HepG2 (cell line): ENCODE data around the gene CALHM5. TPM values are rescaled to one million over a fixed set of nuclear protein-coding genes. Genes with fewer than 3 reads are reported as not detected.

ENCODE experiments used
- HOXA7 ChIP-seq: sonication (generic); formaldehyde crosslinking; IDR thresholded peaks from 2 replicates; pipeline ENCODE4 v1.8.1; 2022; ENCODE audit warnings: mild to moderate bottlenecking, missing genetic modification reagents, moderate library complexity
- ISL2 ChIP-seq: sonication (generic); formaldehyde crosslinking; IDR thresholded peaks from 2 replicates; pipeline ENCODE4 v1.5.0; 2020; ENCODE audit warnings: missing genetic modification reagents
- KLF15 ChIP-seq: sonication (generic); formaldehyde crosslinking; IDR thresholded peaks from 2 replicates; pipeline ENCODE4 v1.8.1; 2023; ENCODE audit warnings: borderline replicate concordance, mild to moderate bottlenecking, inconsistent platforms, missing genetic modification reagents, mixed read lengths
- NFATC3 ChIP-seq: sonication (generic); formaldehyde crosslinking; IDR thresholded peaks from 2 replicates; pipeline ENCODE4 v1.5.1; 2020; ENCODE audit warnings: mild to moderate bottlenecking, missing genetic modification reagents
- PHF8 ChIP-seq: sonication (generic); formaldehyde crosslinking; IDR thresholded peaks from 2 replicates; pipeline ENCODE4 v1.5.0; 2020; ENCODE audit warnings: missing genetic modification reagents
- ZBTB7A ChIP-seq: sonication (generic); formaldehyde crosslinking; IDR thresholded peaks from 2 replicates; pipeline ENCODE4 v1.8.0; 2022; ENCODE audit warnings: mild to moderate bottlenecking, missing genetic modification reagents
- ZC3H4 ChIP-seq: sonication (generic); formaldehyde crosslinking; IDR thresholded peaks from 2 replicates; pipeline ENCODE4 v1.4.0; 2020; ENCODE audit warnings: missing genetic modification reagents, borderline replicate concordance
- ZNF317 ChIP-seq: sonication (generic); formaldehyde crosslinking; IDR thresholded peaks from 2 replicates; pipeline ENCODE4 v1.5.0; 2020; ENCODE audit warnings: mild to moderate bottlenecking, missing genetic modification reagents
- ZNF432 ChIP-seq: sonication (generic); formaldehyde crosslinking; IDR thresholded peaks from 2 replicates; pipeline ENCODE4 v1.5.0; 2020; ENCODE audit warnings: missing genetic modification reagents, mild to moderate bottlenecking, borderline replicate concordance
- ZNF879 ChIP-seq: sonication (generic); formaldehyde crosslinking; IDR thresholded peaks from 2 replicates; pipeline ENCODE4 v1.8.1; 2023; ENCODE audit warnings: missing genetic modification reagents
- polyA plus RNA-seq, 8 experiments: library from polyadenylated mRNA; depleted of rRNA in 3 of 8; stranded (reverse) in 7 of 8; unstranded in 1 of 8; fragments of >200 nt; fragmentation: Illumina TruSeq in 4 of 8; extraction: Trizol in 4 of 8; gene quantifications; 2 replicates each; pipeline versions ENCODE4 v1.2.1 to v1.2.3, GENCODE V29; 2011 to 2016; ENCODE audit warnings: low read depth in 4 of 8, missing spikeins in 1 of 8, mixed read lengths in 1 of 8; ENCODE audit not compliant: insufficient read depth in 1 of 8
- total RNA-seq, 5 experiments: library from RNA; depleted of rRNA; stranded (reverse); fragments of >200 nt; fragmentation: Illumina TruSeq; extraction: Trizol; gene quantifications; 2 replicates each; pipeline ENCODE4 v1.2.3, GENCODE V29; 2016; ENCODE audit warnings: low read depth in 1 of 5
- TF ChIP-seq, protein P1 (sequence below): sonication (generic); formaldehyde crosslinking; IDR thresholded peaks from 2 replicates; pipeline ENCODE4 v1.4.0; 2020; ENCODE audit warnings: missing genetic modification reagents
- TF ChIP-seq, protein P2 (sequence below): sonication (generic); formaldehyde crosslinking; IDR thresholded peaks from 2 replicates; pipeline ENCODE4 v1.8.0; 2022; ENCODE audit warnings: low read depth, missing genetic modification reagents
- TF ChIP-seq, protein P3 (sequence below): sonication (generic); formaldehyde crosslinking; IDR thresholded peaks from 2 replicates; pipeline ENCODE4 v1.8.0; 2022; ENCODE audit warnings: mild to moderate bottlenecking, missing genetic modification reagents, moderate library complexity
- TF ChIP-seq, protein P4 (sequence below): sonication (generic); formaldehyde crosslinking; IDR thresholded peaks from 2 replicates; pipeline ENCODE4 v1.5.0; 2020; ENCODE audit warnings: missing genetic modification reagents
- TF ChIP-seq, protein P5 (sequence below): sonication (generic); formaldehyde crosslinking; IDR thresholded peaks from 2 replicates; pipeline ENCODE4 v1.4.0; 2020; ENCODE audit warnings: mild to moderate bottlenecking, low read depth, missing genetic modification reagents
- TF ChIP-seq, protein P6 (sequence below): sonication (generic); formaldehyde crosslinking; conservative IDR thresholded peaks from 2 replicates; pipeline ENCODE4 v1.8.1; 2023; ENCODE audit warnings: missing genetic modification reagents

Gene CALHM5
- total and polyA plus RNA-seq, 2 of the 13 experiments (the other 11 are each of a cell fraction or from before 2014, with no cell fraction given): not detected

DNA sequence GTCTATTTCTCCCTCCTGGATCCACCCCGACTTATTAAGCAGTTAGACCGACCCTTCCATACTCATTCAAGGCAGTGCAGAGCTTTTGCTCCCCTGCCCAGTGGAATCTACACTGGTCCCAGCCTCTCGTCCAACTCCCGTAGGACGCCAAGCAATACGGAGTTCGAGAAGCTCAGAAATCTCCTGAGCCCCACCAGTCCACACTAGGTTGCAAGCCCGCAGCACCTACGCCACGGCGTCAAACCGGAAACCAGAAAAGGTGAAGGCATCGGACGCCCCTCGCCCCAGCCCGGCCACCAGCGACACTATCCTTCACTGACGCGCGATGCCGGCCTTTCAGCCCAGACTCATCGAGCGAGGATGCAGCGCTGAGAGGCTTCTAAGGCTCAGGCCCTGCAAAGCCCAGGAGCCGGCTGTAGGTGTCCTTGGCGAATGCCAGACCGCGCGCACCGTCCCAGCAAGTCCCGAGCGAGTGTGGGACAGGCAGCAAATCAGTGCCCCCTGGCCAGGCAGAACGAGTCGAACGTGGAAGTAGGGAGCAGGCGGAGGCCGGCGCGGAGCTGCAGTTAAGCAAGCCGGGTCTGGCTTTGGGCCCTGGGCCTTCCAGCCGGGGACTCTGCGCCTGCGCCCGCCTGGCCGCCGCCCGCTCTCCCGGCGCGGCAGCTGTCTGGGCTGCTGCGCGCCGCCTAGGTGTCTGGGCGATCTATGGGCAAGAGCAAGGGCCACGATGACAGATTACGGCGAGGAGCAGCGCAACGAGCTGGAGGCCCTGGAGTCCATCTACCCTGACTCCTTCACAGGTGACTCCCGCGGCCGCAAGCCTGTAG lies 59.6 kb downstream of the CALHM5 start, which contains the start of gene RWDD1 (continued):
- TF ChIP-seq KLF15 (CRISPR knock-in tag) (no peak; the same call in 1 of the 2 replicates), HOXA7 (CRISPR knock-in tag) (no peak), ZBTB7A (CRISPR knock-in tag) (peak; percentile 66), ZNF879 (CRISPR knock-in tag) (no peak), PHF8 (CRISPR knock-in tag) (peak; percentile 94), ZNF432 (CRISPR knock-in tag) (no peak), ZC3H4 (CRISPR knock-in tag) (no peak), ZNF317 (CRISPR knock-in tag) (no peak; the same call in 1 of the 2 replicates), ISL2 (peak; percentile 88), NFATC3 (CRISPR knock-in tag) (0 out of 2 replicates have a peak, but pooled peaks have one; percentile 73)
- TF ChIP-seq, protein P1, sequence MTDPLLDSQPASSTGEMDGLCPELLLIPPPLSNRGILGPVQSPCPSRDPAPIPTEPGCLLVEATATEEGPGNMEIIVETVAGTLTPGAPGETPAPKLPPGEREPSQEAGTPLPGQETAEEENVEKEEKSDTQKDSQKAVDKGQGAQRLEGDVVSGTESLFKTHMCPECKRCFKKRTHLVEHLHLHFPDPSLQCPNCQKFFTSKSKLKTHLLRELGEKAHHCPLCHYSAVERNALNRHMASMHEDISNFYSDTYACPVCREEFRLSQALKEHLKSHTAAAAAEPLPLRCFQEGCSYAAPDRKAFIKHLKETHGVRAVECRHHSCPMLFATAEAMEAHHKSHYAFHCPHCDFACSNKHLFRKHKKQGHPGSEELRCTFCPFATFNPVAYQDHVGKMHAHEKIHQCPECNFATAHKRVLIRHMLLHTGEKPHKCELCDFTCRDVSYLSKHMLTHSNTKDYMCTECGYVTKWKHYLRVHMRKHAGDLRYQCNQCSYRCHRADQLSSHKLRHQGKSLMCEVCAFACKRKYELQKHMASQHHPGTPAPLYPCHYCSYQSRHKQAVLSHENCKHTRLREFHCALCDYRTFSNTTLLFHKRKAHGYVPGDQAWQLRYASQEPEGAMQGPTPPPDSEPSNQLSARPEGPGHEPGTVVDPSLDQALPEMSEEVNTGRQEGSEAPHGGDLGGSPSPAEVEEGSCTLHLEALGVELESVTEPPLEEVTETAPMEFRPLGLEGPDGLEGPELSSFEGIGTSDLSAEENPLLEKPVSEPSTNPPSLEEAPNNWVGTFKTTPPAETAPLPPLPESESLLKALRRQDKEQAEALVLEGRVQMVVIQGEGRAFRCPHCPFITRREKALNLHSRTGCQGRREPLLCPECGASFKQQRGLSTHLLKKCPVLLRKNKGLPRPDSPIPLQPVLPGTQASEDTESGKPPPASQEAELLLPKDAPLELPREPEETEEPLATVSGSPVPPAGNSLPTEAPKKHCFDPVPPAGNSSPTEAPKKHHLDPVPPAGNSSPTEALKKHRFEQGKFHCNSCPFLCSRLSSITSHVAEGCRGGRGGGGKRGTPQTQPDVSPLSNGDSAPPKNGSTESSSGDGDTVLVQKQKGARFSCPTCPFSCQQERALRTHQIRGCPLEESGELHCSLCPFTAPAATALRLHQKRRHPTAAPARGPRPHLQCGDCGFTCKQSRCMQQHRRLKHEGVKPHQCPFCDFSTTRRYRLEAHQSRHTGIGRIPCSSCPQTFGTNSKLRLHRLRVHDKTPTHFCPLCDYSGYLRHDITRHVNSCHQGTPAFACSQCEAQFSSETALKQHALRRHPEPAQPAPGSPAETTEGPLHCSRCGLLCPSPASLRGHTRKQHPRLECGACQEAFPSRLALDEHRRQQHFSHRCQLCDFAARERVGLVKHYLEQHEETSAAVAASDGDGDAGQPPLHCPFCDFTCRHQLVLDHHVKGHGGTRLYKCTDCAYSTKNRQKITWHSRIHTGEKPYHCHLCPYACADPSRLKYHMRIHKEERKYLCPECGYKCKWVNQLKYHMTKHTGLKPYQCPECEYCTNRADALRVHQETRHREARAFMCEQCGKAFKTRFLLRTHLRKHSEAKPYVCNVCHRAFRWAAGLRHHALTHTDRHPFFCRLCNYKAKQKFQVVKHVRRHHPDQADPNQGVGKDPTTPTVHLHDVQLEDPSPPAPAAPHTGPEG (CRISPR knock-in tag): peak; percentile 93
- TF ChIP-seq, protein P2, sequence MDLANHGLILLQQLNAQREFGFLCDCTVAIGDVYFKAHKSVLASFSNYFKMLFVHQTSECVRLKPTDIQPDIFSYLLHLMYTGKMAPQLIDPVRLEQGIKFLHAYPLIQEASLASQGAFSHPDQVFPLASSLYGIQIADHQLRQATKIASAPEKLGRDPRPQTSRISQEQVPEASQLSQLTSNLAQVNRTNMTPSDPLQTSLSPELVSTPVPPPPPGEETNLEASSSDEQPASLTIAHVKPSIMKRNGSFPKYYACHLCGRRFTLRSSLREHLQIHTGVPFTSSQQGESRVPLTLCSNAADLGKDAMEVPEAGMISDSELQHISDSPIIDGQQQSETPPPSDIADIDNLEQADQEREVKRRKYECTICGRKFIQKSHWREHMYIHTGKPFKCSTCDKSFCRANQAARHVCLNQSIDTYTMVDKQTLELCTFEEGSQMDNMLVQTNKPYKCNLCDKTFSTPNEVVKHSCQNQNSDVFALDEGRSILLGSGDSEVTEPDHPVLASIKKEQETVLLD (CRISPR knock-in tag): peak; percentile 81; the same call in 1 of the 2 replicates
- TF ChIP-seq, protein P3, sequence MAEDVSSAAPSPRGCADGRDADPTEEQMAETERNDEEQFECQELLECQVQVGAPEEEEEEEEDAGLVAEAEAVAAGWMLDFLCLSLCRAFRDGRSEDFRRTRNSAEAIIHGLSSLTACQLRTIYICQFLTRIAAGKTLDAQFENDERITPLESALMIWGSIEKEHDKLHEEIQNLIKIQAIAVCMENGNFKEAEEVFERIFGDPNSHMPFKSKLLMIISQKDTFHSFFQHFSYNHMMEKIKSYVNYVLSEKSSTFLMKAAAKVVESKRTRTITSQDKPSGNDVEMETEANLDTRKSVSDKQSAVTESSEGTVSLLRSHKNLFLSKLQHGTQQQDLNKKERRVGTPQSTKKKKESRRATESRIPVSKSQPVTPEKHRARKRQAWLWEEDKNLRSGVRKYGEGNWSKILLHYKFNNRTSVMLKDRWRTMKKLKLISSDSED (CRISPR knock-in tag): no peak
- TF ChIP-seq, protein P4, sequence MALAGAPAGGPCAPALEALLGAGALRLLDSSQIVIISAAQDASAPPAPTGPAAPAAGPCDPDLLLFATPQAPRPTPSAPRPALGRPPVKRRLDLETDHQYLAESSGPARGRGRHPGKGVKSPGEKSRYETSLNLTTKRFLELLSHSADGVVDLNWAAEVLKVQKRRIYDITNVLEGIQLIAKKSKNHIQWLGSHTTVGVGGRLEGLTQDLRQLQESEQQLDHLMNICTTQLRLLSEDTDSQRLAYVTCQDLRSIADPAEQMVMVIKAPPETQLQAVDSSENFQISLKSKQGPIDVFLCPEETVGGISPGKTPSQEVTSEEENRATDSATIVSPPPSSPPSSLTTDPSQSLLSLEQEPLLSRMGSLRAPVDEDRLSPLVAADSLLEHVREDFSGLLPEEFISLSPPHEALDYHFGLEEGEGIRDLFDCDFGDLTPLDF (CRISPR knock-in tag): peak; percentile 89; the same call in 1 of the 2 replicates
- TF ChIP-seq, protein P5, sequence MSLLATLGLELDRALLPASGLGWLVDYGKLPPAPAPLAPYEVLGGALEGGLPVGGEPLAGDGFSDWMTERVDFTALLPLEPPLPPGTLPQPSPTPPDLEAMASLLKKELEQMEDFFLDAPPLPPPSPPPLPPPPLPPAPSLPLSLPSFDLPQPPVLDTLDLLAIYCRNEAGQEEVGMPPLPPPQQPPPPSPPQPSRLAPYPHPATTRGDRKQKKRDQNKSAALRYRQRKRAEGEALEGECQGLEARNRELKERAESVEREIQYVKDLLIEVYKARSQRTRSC (CRISPR knock-in tag): peak; percentile 66; the same call in 1 of the 2 replicates
- TF ChIP-seq, protein P6, sequence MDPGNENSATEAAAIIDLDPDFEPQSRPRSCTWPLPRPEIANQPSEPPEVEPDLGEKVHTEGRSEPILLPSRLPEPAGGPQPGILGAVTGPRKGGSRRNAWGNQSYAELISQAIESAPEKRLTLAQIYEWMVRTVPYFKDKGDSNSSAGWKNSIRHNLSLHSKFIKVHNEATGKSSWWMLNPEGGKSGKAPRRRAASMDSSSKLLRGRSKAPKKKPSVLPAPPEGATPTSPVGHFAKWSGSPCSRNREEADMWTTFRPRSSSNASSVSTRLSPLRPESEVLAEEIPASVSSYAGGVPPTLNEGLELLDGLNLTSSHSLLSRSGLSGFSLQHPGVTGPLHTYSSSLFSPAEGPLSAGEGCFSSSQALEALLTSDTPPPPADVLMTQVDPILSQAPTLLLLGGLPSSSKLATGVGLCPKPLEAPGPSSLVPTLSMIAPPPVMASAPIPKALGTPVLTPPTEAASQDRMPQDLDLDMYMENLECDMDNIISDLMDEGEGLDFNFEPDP: 0 out of 2 replicates have a peak, but pooled peaks have one; percentile 70
